Vagina (tissue), 2 donors: ENCODE measurements around the gene GNG3. TPM values are rescaled to one million over a fixed set of nuclear protein-coding genes. Genes with fewer than 3 reads are reported as not detected.

Experiments used
- DNase-seq, 2 donors: peaks; one replicate each; pipeline ENCODE4 v3.0.0-alpha.2; 2017; ENCODE audit errors: extremely low spot score in 2 of 2
- H3K27ac ChIP-seq: fragments of 200-600 bp; sonication (generic); one replicate; pipeline ENCODE4 v1.5.1; 2019
- H3K27me3 ChIP-seq: fragments of 200-600 bp; sonication (generic); one replicate; pipeline ENCODE4 v1.5.1; 2019
- H3K36me3 ChIP-seq, 2 donors: fragments of 200-600 bp; sonication (generic); one replicate each; pipeline ENCODE4 v1.5.1; 2017 to 2019
- H3K4me1 ChIP-seq: fragments of 200-600 bp; sonication (generic); one replicate; pipeline ENCODE4 v1.5.1; 2019
- H3K4me3 ChIP-seq, 2 donors: fragments of 200-600 bp; sonication (generic); 1 replicate in 1 of 2; 2 replicates in 1 of 2; pipeline ENCODE4 v1.5.1; 2016 to 2019
- H3K9me3 ChIP-seq: fragments of 200-600 bp; sonication (generic); one replicate; pipeline ENCODE4 v1.5.1; 2019
- CTCF ChIP-seq, 3 experiments: fragments of 450-650 bp in 2 of 3; fragments of 200-600 bp in 1 of 3; sonication (generic) in 1 of 3; IDR thresholded peaks; one replicate each; pipeline ENCODE4 v1.5.1; 2017 to 2019; ENCODE audit warnings: antibody characterized with exemption in 3 of 3, mild to moderate bottlenecking in 2 of 3, moderate library complexity in 2 of 3
- POLR2A ChIP-seq, 2 donors: fragments of 450-650 bp; IDR thresholded peaks; one replicate each; pipeline ENCODE4 v1.6.1; 2017; ENCODE audit warnings: antibody characterized with exemption in 2 of 2, mild to moderate bottlenecking in 2 of 2, moderate library complexity in 2 of 2
- POLR2AphosphoS5 ChIP-seq, 2 donors: sonication (generic); formaldehyde crosslinking; IDR thresholded peaks; one replicate each; pipeline ENCODE4 v1.9.0; 2017; ENCODE audit warnings: antibody characterized with exemption in 2 of 2, mild to moderate bottlenecking in 2 of 2, low read depth in 1 of 2; ENCODE audit not compliant: insufficient read depth in 1 of 2
- intact Hi-C: fragments of 100-400 bp; cut with DNase I; formaldehyde crosslinking; loops from one replicate; pipeline ENCODE4 v1.15.1; 2023
- total RNA-seq: library from RNA; depleted of rRNA; stranded (reverse); fragments of >200 nt; gene quantifications from one replicate; pipeline ENCODE4 v1.2.3, GENCODE V29; 2016

Gene GNG3
- total RNA-seq, 1 donor from 2014 or later: 2.5 TPM

- TF ChIP-seq POLR2A (IDR thresholded peaks at IDR 0.05) (no peak), POLR2AphosphoS5 (IDR thresholded peaks at IDR 0.05; ENCODE audit: insufficient read depth in 1 of 2, low read depth in 1 of 2) (no peak), CTCF (IDR thresholded peaks at IDR 0.05) (no peak)
- no peak for DNase-seq
- peaks cover 42% of the 10 kb centered on the region for H3K4me1 ChIP-seq
- H3K9me3 ChIP-seq: no peaks in the 10 kb centered on the region
- no peaks in the 10 kb centered on the region for H3K27me3 ChIP-seq
- H3K36me3 ChIP-seq: no peaks in the 10 kb centered on the region
- intact Hi-C loops: loop anchor here (10.0 kb wide), 1 partner anchor 311 kb away; no protein-coding TSS in a partner anchor
- peak overlapping the region; percentile 55 to 62 for H3K4me3 ChIP-seq
- peak overlapping the region; percentile 85 for H3K27ac ChIP-seq
Measured at GRCh38 chr11:62705413-62705812, 2.1 kb upstream of the GNG3 start.

GRCh38 chr11:62705880-62706849 is 1.3 kb upstream of the GNG3 start:
- Histone ChIP-seq H3K9me3 (no peaks in the 10 kb centered on the region), H3K4me3 (peak overlapping the region; percentile 55 to 62), H3K36me3 (peaks cover 0 to 2% of the 10 kb centered on the region in 2 donors), H3K27ac (peak overlapping the region; percentile 85), H3K4me1 (peaks cover 45% of the 10 kb centered on the region), H3K27me3 (no peaks in the 10 kb centered on the region)
- TF ChIP-seq CTCF (IDR thresholded peaks at IDR 0.05) (no peak), POLR2A (IDR thresholded peaks at IDR 0.05) (peak in 1 of 2 donors; percentile 25), POLR2AphosphoS5 (IDR thresholded peaks at IDR 0.05; ENCODE audit: insufficient read depth in 1 of 2, low read depth in 1 of 2) (peak; percentile 76 to 87)
- intact Hi-C loops: loop anchor here (10.0 kb wide), 1 partner anchor 311 kb away; no protein-coding TSS in a partner anchor
- peak in 1 of 2 donors; percentile 90 for DNase-seq

DNA sequence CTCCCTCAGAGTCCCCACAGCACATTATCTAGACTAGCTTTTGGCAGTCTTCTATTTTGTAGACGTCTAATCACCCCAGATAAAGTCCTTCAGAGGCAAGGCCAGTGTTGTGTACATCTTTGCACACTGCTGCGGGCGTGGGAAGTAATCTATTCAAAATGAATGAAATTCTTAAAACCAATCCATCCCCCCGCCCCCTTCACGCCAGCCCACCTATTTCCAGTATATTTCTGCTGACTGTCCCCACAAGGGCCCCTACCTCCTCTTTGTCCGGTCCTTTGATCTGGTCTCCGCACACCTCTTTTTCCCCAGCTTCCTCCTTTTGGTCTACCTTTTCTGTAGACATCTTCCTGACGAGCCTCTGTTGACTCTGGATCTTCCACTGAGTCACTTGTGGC is 627 bp upstream of the GNG3 start:
- DNase-seq: no peak
- Histone ChIP-seq H3K27me3 (no peaks in the 10 kb centered on the region), H3K4me1 (peaks cover 45% of the 10 kb centered on the region), H3K27ac (peak overlapping the region; percentile 85), H3K4me3 (peak overlapping the region; percentile 55 to 62), H3K36me3 (peaks cover 0 to 9% of the 10 kb centered on the region in 2 donors), H3K9me3 (no peaks in the 10 kb centered on the region)
- TF ChIP-seq POLR2AphosphoS5 (IDR thresholded peaks at IDR 0.05; ENCODE audit: insufficient read depth in 1 of 2, low read depth in 1 of 2) (no peak), CTCF (IDR thresholded peaks at IDR 0.05) (no peak), POLR2A (IDR thresholded peaks at IDR 0.05) (no peak)
- intact Hi-C loops: loop anchor here (10.0 kb wide), 1 partner anchor 312 kb away; no protein-coding TSS in a partner anchor

DNA sequence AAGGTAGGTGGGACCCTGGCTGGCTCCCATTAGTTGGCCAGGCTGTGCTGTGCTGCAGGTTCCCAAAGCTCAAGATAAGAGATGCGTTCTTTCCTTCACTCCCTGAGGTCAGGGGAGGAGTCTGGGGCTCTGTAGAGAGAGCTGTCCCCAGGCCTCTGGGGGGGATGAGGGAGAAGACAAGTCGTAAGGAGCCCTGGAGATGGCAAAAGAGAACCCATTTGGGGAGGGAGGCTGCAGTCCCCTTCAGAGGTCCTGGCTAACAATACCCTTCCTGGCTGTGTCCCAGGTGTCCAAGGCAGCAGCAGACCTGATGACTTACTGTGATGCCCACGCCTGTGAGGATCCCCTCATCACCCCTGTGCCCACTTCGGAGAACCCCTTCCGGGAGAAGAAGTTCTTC is 916 bp downstream of the GNG3 start:
- no peaks in the 10 kb centered on the region for H3K9me3 ChIP-seq
- intact Hi-C loops: loop anchor here (10.0 kb wide), 1 partner anchor 314 kb away; no protein-coding TSS in a partner anchor
- H3K4me1 ChIP-seq: peaks cover 45% of the 10 kb centered on the region
- TF ChIP-seq POLR2A (IDR thresholded peaks at IDR 0.05) (no peak), POLR2AphosphoS5 (IDR thresholded peaks at IDR 0.05; ENCODE audit: insufficient read depth in 1 of 2, low read depth in 1 of 2) (no peak), CTCF (IDR thresholded peaks at IDR 0.05) (no peak)
- no peak for DNase-seq
- peaks cover 0 to 22% of the 10 kb centered on the region in 2 donors for H3K36me3 ChIP-seq
- no peaks in the 10 kb centered on the region for H3K27me3 ChIP-seq
- H3K4me3 ChIP-seq: peak overlapping the region; percentile 44 to 63
- H3K27ac ChIP-seq: peak overlapping the region; percentile 95
